Brain microvascular endothelial cell (primary cell): ENCODE results near the gene XXYLT1.

Experiments used
- DNase-seq: peaks from one replicate; pipeline ENCODE4 v3.0.0-alpha.2; 2020
- H3K27ac ChIP-seq: fragments of 250-450 bp; sonication (Bioruptor Pico); 2 replicates; pipeline ENCODE4 v1.5.1; 2020; ENCODE audit warnings: mild to moderate bottlenecking, moderate library complexity
- H3K27me3 ChIP-seq: fragments of 250-450 bp; sonication (Bioruptor Pico); replicated peaks from 2 replicates; pipeline ENCODE4 v1.5.1; 2020; ENCODE audit warnings: mild to moderate bottlenecking
- H3K36me3 ChIP-seq: fragments of 250-450 bp; sonication (Bioruptor Pico); replicated peaks from 2 replicates; pipeline ENCODE4 v1.5.1; 2020; ENCODE audit warnings: mild to moderate bottlenecking
- H3K4me3 ChIP-seq: 2 replicates; pipeline ENCODE4 v1.5.1; 2011; ENCODE audit warnings: low read depth, mild to moderate bottlenecking, control low read depth, low read length, moderate library complexity
- in situ Hi-C: cut with HindIII; loops from 2 replicates; pipeline ENCODE4 v1.10.0; 2017; ENCODE audit warnings: low sequenced_read_pairs, low pct_ligation_motif_present
- TF ChIP-seq, protein P1 (sequence below): IDR thresholded peaks from 2 replicates; pipeline ENCODE4 v1.5.1; 2011; ENCODE audit warnings: low read depth, mild to moderate bottlenecking, moderate library complexity, low read length, control low read depth, inconsistent platforms; ENCODE audit errors: missing control alignments

XXYLT1 gene

DNA sequence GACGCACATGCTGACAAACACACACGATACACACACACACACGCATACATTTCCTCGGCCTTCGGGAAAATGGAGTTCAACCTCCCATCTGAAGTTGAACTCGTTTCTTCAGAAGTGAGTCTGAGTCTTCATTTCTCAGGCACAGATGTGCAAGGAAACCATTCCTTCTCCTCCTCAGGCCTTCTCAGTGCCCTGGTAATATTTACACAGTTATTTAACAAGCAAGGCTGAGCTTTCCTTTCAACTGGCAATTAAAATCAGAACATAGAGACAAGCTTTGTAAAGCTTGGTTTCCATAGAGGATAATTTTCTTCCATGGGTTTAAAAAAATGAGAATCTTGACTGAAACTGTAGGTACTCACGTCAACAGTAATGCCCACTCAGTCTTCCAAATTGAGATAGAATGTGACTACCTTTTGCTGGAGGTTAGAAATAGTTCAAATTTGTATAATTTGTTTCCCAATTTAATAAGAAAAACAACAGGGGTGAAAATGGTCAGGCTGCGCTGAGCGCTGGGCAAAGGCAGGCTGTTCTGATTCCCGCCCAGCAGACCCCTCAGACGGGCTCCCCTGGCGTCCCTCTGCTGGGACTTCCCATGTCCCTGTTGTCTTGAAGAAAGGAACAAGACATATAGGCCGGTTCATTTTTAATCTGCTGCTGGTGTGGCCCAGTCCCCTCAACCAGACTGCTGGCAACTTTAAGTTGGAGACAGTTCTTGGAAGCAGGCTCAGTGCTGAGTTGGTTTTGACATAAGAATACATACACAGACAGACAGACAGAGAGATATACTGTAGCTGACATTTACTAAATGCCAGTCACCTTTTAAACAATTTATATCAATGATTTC, 174.3 kb downstream of the XXYLT1 start:
- Histone ChIP-seq H3K27ac (no peak overlapping the region), H3K27me3 (no peaks in the 10 kb centered on the region), H3K4me3 (no peak overlapping the region), H3K36me3 (no peaks in the 10 kb centered on the region)
- in situ Hi-C loops: no loop called here
- TF ChIP-seq, protein P1, sequence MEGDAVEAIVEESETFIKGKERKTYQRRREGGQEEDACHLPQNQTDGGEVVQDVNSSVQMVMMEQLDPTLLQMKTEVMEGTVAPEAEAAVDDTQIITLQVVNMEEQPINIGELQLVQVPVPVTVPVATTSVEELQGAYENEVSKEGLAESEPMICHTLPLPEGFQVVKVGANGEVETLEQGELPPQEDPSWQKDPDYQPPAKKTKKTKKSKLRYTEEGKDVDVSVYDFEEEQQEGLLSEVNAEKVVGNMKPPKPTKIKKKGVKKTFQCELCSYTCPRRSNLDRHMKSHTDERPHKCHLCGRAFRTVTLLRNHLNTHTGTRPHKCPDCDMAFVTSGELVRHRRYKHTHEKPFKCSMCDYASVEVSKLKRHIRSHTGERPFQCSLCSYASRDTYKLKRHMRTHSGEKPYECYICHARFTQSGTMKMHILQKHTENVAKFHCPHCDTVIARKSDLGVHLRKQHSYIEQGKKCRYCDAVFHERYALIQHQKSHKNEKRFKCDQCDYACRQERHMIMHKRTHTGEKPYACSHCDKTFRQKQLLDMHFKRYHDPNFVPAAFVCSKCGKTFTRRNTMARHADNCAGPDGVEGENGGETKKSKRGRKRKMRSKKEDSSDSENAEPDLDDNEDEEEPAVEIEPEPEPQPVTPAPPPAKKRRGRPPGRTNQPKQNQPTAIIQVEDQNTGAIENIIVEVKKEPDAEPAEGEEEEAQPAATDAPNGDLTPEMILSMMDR: no peak
- DNase-seq: no peak

DNA sequence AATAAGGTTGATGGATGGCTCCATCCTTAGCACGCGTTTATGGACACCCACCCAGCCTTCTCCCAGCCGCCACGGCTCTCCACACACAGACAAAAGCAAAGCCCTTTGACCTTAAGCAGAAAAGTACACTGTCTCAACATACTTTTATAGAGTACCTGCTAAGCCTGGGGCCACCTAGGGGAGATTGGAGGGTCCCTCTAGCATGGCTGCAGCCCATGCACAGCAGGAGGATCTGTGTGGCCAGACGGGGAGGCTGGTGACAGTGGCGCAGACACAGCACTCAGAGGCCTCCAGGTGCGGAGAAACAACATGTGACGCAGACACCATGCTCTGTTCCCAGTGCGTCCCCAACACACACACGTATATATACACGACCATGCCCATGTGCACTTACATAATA, 174.9 kb downstream of the XXYLT1 start:
- DNase-seq: no peak
- Histone ChIP-seq H3K36me3 (no peaks in the 10 kb centered on the region), H3K4me3 (no peak overlapping the region), H3K27me3 (no peaks in the 10 kb centered on the region), H3K27ac (no peak overlapping the region)
- TF ChIP-seq, protein P1: no peak
- in situ Hi-C loops: no loop called here

DNA sequence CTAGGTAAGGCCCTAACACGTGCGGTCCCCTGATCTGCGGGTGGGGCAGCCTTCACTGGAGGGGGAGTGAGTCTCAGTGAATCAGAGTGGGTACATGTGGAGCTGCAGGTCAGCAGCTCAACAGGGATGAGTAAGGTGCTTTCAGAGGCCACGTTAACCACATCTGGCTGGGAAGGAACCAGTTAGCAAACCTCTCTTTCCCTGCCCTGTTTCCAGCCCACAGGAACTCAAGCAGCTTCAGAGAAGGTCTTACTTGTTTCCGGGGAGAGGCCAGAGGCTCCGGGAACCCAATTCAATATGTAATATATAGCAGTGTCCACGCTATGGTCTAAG, 175.3 kb downstream of the XXYLT1 start:
- no peak overlapping the region for H3K27ac ChIP-seq
- DNase-seq: no peak
- H3K36me3 ChIP-seq: no peaks in the 10 kb centered on the region
- no peaks in the 10 kb centered on the region for H3K27me3 ChIP-seq
- no peak overlapping the region for H3K4me3 ChIP-seq
- in situ Hi-C loops: no loop called here
- TF ChIP-seq, protein P1: no peak

DNA sequence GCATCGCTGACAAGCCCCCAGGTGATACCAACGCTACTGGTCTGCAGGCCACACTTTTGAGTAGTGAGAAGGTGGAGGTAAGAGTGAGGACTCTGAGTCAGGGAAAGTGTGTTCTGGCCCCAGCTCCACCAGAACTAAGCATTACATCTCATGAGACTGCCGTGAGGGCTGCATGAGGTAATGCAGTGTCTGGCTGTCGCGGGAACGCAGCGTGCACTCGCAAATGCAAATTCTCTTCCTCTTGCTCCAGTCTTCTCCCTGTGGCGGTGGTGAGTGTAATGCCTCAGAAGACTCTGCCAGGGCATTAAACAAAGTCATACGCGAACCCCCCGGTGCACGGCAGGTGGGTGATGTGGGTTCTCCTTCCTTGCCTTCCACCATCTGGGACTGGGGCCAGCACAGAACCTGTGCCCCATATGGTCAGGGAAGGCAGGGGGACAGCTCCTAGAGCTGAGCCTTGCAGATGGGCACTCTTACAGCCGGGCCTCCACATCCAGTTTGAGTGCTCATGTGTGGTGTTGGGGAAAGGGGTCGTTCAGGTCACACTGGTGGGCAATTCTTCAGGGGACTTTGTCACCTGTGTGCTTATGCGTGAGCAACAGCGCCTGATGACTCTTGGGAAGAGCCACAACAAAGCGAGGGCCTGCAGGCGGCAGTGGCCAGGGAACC, 175.8 kb downstream of the XXYLT1 start:
- TF ChIP-seq, protein P1: no peak
- H3K36me3 ChIP-seq: no peaks in the 10 kb centered on the region
- H3K27ac ChIP-seq: no peak overlapping the region
- no peaks in the 10 kb centered on the region for H3K27me3 ChIP-seq
- no peak for DNase-seq
- in situ Hi-C loops: no loop called here
- no peak overlapping the region for H3K4me3 ChIP-seq

DNA sequence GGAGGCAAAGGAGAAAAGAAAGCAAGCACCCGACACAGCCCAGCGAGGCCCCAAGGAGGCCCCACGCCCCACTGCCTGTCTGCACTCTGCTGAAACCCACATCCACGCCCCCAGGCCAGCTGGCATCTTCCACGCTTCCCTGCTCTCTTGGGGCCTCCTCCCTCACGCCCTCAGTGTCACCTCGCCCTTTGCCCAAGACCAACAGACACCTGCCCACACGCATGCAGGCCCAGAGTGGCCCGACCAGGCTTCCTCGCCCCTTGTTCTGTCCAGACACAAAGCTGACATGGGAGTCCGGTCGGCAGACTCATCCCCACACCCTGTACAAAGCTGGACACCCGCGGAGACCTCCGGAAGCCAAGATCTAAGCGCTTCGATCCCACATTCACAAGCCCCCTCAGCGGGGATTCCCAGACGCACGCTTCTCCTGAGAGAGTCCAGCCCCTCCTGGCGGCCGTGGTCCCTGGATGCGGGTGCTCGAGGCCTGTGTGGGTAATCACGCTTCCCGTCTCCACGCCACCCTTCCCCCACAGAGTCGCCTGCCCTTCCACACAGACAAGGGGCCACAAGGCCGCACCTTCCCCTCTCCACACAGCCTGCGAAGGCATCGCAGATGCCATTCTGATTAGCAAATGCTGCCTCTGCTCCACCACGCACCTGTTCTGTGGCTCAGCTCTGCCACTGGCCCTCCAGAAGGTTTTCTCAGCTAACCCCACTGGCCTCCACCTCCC, 176.6 kb downstream of the XXYLT1 start:
- no peak for DNase-seq
- in situ Hi-C loops: no loop called here
- no peak overlapping the region for H3K4me3 ChIP-seq

More for the DNA sequence above, 176.6 kb downstream of the XXYLT1 start:
- Histone ChIP-seq H3K27ac (no peak overlapping the region), H3K27me3 (no peaks in the 10 kb centered on the region), H3K36me3 (no peaks in the 10 kb centered on the region)
- TF ChIP-seq, protein P1: no peak
